GM12891 (cell line): ENCODE results near the gene FARS2.

Experiments used
- POLR2A ChIP-seq: IDR thresholded peaks from 2 replicates; pipeline ENCODE4 v1.6.1; 2011; ENCODE audit warnings: low read depth, low read length, control low read depth
- POLR2AphosphoS5 ChIP-seq: IDR thresholded peaks from 2 replicates; pipeline ENCODE4 v1.6.1; 2011; ENCODE audit warnings: low read depth, low read length, control low read depth

- no peak for TF ChIP-seq POLR2A
- no peak for TF ChIP-seq POLR2AphosphoS5
Observed at GRCh38 chr6:5365436-5366195, 104.3 kb downstream of the FARS2 start.
